ENCODE results near the gene OTX2.

The OTX2 gene

DNA sequence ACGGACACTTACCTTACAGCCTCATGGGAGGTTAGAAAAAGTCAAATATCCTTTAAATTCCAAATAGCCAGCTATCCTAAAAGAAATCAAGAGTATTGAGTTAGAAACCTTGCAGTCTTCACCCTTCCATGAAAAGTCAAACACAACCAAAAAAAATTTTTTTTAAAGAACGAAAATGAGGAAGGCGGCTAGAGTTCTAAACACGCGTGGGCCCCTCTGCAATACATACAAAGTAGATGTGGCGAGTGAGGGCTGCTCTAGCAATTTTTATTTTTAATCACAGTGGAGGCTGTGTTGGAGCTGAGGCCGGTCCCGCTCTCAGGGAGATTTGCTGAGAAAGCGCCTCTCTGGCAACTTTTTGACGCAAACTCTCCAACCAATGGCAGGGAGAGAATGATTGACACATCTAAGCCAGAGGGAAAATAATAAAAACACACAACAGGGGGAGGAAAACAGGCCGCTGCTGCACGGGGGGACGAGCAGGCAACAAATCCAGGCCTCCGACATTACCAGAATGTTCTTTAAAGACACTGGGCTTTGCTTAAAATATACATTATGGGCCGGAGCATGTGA, at the start of gene OTX2:
TSS of gene OTX2 (minus strand) at position 333 of the 573 bp plus-strand sequence. CDS start 5,023 bp downstream, outside the sequence.
- DNase-seq (ENCODE audit: low spot score), result no peak

DNA sequence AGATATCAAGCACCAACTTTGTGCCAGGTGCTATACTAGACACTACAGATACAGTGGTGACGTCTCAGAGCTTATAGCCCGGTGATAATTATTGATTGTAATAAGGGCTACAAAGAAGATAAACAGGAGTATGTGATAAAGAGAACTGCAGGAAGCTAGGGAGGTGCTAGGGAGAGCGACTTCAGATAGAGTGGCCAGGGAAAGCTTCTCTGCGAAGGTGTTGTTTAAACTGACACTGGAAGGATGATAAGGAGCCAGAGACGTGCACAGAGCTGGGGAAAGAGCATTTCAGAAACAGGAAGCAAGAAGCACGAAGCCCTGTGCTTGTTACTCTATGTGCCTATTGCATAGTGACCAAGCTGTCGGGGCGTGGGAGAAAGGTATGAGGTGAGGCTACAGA, 48.1 kb upstream of the OTX2 start:
- no peak for DNase-seq (ENCODE audit: low spot score)

DNA sequence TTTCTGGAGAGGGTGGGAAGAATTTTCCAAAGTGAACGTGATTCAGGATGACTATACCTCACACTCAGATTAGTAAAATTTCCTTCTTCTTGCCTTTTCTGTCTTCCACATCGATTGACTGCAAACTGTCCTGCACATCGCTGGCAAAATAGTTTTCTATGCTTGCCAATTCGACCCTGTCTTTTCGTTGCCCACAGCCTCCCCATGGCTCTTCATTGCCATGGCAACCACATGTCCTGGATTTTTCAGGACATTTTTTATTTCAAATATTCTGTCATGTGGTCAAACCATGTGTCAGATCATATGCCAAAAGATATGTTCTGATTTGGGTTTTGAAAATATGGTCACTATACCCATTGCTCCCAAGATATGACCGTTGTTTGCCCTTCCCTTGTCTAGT, 46.9 kb upstream of the OTX2 start:
- DNase-seq (ENCODE audit: low spot score), result no peak

DNA sequence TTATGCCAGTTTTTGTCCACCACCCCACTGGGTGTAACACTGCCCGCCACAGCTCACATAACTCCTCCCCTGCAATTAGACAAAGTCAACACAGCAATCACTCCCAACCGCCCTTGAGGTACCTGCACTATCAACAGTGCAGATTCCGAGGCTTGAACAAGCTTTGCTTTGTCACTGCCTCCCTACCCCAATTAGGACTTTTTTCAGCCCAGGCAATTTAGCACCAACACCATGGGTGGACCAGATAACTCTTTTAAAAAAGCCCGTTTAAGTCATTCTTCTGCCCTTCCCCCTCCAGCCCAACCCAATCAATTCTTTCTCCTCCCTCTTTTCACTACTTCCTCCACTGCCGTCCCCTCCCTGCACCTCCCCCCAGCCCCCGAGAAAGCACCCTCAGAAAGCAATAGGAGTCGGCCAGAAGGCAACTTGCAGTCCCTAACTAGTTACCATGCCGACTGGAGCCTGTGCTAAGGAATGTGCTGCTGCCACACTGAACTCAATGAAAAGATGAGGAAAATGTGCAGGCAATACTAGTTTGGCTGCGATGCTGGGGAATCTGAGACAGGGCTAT, 45.7 kb upstream of the OTX2 start:
- no peak for DNase-seq (ENCODE audit: low spot score)

DNA sequence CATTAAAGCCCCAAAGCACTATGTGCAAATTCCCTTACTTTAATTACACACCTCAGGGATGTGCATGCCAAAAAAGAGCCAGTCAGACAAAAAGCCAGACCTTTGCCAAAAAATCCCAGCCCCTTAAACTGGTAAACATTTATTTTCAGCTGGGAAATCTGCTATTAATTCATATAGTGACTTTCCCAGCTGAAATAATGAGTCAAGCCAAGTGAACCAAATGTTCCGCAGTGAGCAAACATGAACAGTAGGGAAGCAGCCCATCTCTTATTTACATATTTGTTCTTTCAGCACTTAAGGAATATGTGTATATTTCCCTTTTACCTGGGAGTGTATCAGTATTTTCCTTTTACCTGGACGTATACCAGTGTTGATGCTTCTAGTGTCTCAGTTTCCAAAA, 44.0 kb upstream of the OTX2 start:
- no peak for DNase-seq (ENCODE audit: low spot score)

DNA sequence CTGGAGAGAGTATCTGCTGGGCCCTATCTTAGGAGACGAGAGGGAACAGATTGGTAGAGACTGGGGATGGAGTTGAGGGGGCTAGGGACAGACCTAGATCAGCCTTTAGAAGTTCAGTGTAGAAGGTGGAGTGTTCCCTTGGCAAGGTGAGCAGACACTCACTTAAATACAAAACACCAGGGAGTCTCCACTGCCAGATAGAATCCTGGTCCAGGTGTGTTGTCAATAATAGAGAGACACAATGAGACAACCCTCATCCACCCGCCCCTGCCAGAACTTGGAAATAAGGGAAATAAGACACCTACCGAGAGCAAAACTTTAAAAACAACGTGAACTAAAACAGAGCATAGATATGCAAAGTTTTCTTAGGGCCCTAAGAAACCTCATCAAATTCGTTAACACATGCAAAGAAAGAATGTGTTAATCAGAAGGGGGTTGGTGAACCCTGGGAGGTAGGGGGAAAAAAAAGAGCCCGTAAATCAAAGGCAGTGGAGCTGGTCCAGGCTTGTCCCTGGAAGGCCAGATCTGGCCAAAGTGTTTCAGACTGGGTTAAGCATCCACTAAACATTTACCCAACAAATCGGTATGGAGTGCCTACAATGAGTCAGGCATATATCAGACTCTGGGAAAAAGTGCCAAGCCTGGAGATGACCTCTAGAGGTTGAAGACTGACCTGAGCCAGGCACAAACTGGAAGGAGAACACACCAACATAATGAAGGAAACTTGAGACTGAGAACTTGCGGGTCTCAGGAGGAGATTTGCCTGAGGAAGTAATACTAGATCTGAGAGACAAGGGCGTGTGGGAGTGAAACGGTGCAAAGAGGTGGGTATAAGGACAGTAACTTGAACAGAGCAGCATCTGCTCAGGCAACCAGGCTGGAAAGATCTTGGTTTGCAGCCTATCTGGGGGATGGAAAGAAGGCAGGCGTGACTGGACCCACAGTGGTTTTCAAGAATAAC, 37.0 kb upstream of the OTX2 start:
- no peak for DNase-seq (ENCODE audit: low spot score)

DNA sequence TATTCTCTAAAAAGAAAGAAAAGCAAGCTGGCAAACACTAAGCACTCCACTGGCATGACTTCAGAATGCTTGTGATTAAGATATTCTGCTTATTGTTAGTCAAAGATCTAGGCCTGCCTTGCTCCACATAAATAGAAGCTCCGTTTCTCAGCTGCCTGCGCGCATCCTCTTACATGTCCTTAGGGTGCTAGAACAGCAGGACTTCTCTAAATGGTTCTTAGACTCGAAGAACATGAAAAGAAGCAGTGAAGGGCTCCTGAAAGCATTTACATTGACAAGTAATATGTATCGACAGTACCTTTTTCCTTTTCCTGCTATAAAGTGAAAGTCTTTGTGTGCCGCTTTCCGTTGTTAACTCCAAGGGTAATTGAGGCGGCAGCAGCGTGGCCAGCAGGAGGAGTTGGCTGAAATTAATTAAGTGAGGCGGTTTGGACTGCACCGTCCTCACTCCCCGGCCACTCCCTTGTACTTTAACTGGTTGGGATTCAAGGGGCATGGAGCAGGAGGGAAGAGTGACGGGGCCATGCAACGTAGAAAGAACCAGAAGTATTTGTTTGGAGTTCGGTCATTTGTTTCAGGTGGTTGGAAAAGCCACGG, 34.2 kb upstream of the OTX2 start:
- no peak for DNase-seq (ENCODE audit: low spot score)

DNA sequence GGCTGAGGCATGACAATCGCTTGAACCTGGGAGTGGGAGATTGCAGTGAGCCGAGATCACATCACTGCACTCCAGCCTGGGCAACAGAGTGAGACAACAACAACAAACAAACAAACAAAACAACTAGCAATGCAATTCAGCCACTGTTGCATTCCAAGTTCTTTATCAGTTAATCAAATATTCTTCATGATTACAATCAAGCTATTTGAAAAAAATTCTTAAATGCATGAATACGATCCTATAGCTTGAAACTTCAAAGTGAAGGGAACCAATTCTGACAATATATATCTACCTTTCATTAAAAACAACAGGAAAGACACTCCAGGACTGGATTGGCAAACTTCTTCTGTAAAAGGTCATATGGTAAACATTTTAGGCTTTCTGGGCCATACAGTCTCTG, 31.3 kb upstream of the OTX2 start:
- no peak for DNase-seq (ENCODE audit: low spot score)

DNA sequence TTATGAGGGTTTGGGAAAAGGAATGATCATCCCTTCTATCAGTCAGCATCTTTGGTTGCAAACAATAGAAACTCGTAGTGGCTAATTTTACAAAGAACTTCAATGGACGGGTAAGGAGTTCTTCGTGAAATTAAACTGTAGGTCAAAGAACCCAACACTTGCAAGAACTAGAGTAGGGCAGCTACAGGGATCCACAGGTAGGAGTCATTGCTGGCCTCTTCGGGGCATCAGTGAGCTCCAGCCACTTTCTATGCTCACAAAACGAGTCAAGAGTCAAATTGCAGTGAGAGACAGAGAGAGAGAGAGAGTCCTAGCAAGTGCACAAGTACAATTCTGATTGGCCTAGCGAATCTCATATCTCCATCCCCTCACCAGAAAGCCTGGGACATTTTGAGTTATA, 29.9 kb upstream of the OTX2 start:
- DNase-seq (ENCODE audit: low spot score), result no peak

DNA sequence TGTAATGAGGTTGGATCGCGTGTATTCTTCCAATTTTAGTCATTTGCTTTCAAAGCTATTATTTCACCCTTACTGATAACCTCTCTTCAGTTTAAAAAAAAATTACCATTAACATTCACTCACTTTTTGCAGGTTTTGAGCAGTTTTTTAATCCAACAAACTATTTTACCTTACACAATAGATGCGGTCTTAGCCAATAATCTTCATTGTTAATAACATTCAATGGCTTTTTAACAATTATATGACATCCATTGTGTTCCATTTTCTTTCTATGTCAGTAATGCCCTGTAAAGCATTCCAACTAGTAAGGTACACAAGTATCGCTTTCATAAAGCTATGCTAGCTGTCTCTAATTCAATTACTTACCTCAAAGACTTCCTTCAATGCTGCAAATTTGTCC, 18.9 kb upstream of the OTX2 start:
- DNase-seq (ENCODE audit: low spot score), result no peak

DNA sequence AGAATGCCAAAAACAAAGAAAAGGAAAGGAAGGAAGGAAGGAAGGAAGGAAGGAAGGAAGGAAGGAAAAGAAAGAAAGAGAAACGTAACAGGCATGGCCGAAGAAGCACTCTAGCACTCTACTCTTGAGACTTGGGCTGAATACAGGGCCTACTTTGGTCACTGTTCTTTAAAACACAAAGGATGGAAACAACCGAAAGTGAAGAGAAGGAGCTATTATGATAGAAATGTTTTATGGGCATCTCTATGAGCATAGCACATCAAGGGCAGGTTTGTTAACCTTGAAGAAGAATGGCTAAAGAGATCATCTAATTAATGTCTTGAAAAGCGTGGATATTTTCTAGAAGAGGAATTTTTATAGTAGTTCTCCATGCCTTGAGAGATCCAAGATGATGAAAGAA, 15.9 kb upstream of the OTX2 start:
- DNase-seq (ENCODE audit: low spot score), result no peak

DNA sequence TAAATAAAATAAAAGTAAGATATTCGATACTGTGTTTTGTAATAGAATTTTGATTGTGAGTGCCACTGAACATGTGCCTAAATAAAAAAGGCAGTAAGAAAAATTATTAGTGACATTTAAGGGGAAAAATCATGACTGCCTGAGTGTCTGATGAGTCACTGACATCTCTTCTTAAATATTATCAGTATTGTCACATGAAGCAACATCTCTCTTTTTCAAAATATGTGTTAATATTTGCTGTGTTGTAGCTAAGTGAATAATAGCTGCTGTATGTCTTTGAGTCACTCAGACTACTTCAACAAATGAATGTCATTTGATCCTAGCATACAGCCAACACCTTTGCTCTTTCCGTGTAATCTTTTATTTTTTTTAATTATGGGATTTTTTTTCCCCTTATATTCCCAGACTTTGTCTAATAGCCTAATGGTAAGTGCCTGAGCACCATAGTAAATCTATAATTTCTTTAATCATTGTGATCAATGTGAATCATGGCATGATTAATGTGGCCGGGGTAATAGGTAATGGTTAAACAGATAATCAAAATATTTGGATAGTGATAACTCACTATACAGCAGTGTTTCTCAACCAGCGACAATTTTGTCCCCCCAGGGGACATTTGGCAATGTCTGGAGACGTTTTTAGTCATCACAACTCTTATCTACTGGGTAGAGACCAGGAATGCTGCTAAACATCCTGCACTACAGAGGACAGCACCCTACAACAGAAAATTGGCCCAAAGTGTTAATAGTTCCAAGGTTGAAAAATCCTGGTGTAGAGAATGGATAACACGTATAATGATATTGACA, 11.7 kb upstream of the OTX2 start:
- no peak for DNase-seq (ENCODE audit: low spot score)

DNA sequence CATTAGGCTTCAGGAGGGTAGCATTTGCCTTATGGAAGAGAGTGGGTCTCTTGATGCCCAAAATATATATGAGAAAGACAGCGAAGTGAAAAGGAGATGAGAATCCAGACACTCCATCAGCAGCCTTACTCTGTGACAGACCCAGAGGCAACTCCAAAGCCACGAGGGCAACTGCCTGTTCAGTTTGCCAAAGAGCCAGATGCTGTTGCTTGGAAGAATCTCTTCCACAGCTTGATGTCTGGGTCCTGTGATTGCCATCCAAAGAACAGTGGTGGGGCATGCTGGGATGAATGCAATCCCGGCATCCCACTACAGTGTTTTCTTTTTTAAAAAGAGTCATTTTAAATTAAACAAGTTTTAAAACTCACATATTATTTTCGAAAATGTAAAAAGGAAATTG, 10.9 kb upstream of the OTX2 start:
- no peak for DNase-seq (ENCODE audit: low spot score)

DNA sequence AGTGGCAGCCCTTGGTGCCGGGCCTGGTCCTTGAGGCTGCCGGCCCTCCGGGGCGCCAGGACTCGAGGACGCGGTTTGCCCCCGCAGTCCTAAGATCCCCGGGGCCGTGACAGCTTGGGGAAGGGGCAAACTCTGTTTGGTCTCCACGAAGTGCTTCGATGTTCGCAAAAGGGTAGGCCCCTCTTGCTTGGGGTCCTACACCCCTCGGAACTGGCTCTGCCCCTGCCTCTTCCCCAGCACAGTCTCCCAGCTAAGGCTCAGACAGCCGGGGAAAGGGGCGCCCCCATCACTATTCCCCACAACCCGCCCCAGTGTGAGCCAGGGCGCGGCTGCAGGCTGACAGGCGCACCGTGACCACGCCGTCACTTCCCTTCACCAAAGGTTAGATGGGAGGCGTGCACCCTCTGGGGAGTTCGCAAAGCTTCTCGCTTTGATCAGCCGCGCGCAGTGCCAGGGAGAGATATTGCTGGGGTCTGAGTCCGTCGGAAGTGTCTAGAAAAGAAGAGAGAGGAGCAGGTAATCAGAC, 7.2 kb upstream of the OTX2 start:
- no peak for DNase-seq (ENCODE audit: low spot score)

DNA sequence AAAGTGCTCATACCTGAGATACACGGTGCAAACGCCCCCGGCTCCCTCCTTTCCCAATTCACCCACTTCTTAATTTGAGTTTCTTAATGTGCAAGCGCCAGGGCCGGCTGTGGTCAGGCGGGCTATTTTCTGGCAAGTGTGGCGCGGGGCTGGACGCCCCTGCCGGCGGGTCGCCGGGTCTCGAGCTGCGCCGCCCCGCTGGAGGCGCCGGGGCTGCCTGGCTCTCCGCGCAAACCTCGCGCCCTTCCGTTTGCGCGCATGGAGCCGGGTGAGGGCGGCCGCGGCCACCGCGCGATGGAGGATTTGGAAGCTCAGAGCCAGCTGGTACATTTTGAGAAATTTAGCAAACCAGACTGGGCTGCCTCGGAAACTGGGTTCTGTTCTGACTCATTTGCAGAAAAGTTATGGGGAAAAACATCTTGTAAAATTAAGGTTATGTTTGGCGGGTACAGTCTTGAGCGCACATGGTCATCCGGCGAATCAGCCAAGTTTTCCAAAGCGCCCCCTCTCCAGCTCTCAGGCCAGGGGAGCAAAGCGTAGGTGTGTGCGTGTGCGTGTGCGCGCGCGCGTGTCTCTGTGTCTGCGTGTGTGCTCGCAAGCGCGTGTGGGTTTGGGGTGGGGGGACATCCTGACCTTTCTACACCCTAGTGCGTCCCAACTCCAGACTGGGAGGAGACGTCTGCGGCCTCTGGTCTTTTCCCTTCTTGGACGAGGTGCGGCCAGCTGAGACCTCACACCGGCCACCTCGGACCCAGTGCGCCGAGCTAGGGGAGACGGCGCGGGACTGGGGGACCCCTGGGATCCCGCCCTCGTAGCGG, 6.5 kb upstream of the OTX2 start:
- no peak for DNase-seq (ENCODE audit: low spot score)

DNA sequence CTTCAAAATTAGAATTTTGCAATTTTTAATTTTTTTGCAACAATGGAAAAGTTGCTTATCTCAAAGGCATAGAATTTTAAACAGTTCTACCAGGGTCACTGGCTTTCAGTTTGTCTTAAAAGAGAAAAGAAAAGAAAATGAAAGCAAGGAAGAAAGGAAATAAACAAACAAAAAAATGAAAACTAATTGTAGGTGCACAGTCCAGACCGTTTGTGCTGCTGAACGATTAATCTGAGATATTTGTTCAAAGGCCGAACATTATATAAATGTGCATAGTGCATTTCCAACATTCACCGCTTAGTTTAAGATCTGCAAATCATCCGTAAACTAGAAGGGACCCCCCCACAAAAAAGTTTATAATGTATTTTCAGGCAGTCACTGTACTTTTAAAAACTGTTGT, 5.5 kb upstream of the OTX2 start:
- no peak for DNase-seq (ENCODE audit: low spot score)

DNA sequence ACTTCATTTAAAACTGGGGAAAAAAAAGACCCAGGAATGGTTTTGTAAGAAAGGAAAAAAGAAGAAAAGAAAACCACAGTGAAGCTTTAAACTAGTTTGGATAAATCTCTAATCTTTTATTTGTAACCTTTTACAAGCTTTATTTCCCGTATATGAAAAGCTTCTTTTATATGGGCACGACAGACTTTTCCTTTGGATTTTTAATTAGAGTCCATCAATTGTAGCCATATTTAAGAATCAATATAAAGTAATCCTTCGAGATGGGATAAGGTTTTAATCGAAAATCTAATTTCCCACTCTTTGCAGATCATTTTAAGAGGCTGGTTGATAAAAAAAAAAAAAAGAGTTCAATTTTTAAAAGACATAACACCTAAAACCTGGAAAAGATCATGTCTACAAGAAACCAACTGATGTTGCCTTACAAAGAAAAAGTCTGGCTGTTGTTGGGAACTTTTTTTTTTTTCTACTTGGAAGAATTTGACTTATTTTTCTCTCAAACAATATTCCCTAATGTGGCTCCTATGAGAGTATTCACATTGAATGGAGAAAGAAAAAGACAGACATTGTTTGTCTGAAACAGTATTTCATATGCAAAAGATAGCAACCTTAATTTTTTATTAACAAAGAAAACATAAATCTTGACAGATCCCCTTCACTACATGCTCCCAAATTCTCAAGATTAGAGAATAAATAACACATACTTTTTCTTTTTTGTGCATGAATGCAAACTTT, 4.9 kb upstream of the OTX2 start:
- no peak for DNase-seq (ENCODE audit: low spot score)

DNA sequence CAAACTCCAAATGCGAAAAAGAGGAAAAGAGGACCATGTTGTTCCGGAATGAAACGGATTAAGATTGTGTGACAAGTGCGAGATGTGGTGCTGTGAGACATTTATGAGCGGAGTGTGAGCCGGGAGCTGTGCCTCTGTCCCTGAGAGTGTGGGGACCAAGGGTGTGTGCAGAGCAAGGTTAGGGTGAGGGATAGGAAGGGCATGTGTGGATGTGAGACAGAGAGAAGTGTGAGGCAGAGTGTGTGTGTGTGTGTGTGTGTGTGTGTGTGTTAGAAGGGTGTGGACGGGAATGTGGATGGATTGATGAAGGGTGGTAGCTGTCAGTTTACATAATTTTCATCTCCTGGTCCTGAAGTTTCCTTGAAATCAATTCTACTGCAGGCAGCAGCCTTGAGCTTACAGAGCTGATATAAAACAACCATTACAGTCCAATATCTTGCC, 4.3 kb upstream of the OTX2 start:
- DNase-seq (ENCODE audit: low spot score), result no peak

DNA sequence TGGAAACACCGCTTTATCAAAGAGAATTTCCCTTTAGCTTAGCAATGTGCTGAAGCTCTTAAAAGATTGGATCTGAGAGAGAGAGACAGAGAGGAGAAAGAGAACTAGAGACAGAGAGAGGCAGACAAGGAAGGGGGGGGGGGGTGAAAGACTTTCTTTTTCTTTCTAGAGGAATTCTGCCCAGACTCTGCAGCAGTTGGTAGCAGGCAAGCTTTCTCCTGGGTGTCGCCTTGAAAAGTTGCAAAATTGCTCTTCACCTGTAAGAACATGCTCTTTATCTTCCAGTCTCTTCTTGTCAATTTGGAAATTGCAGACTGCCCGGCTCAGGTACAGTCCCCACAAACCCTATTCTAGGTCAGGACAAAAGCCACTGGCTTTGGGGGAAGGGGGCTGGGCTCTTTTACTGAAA, 2.9 kb upstream of the OTX2 start:
- no peak for DNase-seq (ENCODE audit: low spot score)
